AG10803 (cell line): ENCODE measurements around the gene CPA3.

ENCODE experiments used
- DNase-seq: peaks from one replicate; pipeline ENCODE4 v3.0.0; 2010; ENCODE audit warnings: low read depth
- H3K4me3 ChIP-seq: 2 replicates; pipeline ENCODE4 v1.5.1; 2011; ENCODE audit warnings: mild to moderate bottlenecking, low read length, control low read depth
- CTCF ChIP-seq: conservative IDR thresholded peaks from 2 replicates; pipeline ENCODE4 v1.5.1; 2011; ENCODE audit warnings: mild to moderate bottlenecking, low read length, control low read depth, inconsistent platforms

The CPA3 gene

GRCh38 chr3:148840451-148840850, 24.6 kb upstream of the CPA3 start:
- no peak for DNase-seq
- no peak overlapping the region for H3K4me3 ChIP-seq
- no peak for TF ChIP-seq CTCF

GRCh38 chr3:148845756-148846395, 19.2 kb upstream of the CPA3 start:
- H3K4me3 ChIP-seq, result no peak overlapping the region
- no peak for DNase-seq
- TF ChIP-seq CTCF, result no peak

GRCh38 chr3:148847351-148847750, 17.7 kb upstream of the CPA3 start:
- no peak overlapping the region for H3K4me3 ChIP-seq
- peak; percentile 32 for DNase-seq
- TF ChIP-seq CTCF, result no peak

GRCh38 chr3:148848410-148848809, 16.7 kb upstream of the CPA3 start:
- no peak overlapping the region for H3K4me3 ChIP-seq
- TF ChIP-seq CTCF, result no peak
- no peak for DNase-seq

- peak; percentile 40 for DNase-seq
- TF ChIP-seq CTCF, result no peak
- H3K4me3 ChIP-seq, result no peak overlapping the region
Measured at GRCh38 chr3:148852271-148852992, 12.7 kb upstream of the CPA3 start.

GRCh38 chr3:148853076-148853475, 12.0 kb upstream of the CPA3 start:
- DNase-seq, result no peak
- no peak overlapping the region for H3K4me3 ChIP-seq
- TF ChIP-seq CTCF, result no peak

GRCh38 chr3:148854061-148854460, 11.0 kb upstream of the CPA3 start:
- no peak for DNase-seq
- TF ChIP-seq CTCF, result no peak
- H3K4me3 ChIP-seq, result no peak overlapping the region
